GM21526 (cell line): Measurements from ENCODE around the gene STPG1.
"Not testable (repeated sequence)": the region's sequence is repeated elsewhere in the genome, so short reads cannot be mapped to it uniquely, and the experiment has no call there.

ENCODE experiments used
- ATAC-seq: cut with Tn5 transposase; IDR thresholded peaks from one replicate; pipeline ENCODE4 v1.9.1; 2021; ENCODE audit warnings: moderate library complexity; ENCODE audit not compliant: unreplicated experiment, low FRiP score

Gene STPG1, protein sequence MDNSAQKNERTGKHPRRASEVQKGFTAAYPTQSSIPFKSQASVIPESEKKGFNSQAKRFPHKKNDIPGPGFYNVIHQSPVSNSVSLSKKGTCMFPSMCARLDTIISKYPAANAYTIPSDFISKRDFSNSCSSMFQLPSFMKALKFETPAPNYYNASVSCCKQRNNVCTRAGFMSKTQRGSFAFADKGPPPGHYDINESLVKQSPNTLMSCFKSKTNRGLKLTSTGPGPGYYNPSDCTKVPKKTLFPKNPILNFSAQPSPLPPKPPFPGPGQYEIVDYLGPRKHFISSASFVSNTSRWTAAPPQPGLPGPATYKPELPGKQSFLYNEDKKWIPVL

DNA sequence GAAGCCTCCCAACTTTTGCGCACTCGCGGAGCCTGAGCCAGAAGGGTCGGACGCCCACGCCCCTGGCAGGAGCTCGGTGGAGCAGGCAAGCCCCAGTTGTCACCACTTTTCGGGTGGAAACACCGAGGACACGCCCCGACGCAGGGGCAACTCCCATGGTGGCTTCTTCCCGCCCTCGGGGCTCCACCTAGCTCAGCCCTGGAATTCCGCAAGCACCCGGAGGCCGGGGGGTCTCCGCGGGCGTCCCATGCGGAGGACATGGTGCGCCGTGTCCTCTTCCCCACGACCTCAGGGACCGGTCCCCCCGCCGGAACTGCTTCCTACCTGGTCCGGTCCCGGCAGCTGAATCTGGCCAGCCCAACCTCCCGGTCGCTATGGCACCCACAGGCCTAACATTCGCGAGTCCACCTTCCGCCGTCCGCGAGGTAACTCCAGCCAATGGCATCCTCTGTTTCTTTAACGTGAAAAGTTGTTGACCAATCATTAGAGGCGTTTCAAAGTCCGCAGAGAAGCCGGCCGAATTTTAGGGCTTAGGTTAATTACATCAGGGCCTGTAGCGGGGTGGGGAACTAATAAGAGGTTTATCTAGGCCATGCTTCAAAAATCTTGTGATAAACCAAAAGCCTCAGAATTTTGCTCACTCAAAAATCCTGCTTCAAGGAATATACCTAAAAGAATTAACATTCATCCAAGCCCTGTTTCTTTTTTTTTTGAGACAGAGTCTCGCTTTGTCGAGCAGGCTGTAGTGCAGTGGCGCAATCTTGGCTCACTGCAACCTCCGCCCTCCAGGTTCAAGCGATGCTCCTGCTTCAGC lies at the start of gene STPG1:
Gene STPG1 (minus strand): TSS at position 433 of the 814 bp plus-strand sequence. CDS start 12,394 bp downstream, outside the sequence.
- no peak for ATAC-seq

DNA sequence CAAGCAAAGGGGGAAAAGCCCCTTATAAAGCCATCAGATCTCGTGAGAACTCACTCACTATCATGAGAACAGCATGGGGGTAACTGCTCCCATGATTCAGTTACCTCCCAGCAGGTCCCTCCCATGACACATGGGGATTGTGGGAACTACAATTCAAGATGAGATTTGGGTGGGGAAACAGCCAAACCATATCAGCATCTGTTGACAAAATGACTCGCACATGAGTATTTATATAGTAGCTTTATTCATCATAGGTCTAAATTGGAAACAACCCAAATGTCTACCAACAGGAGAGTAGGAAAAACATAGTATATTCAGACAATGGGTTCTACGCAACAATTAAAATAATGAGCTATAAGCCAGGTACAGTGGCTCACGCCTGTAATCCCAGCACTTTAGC lies 48.5 kb upstream of the STPG1 start:
- ATAC-seq, result not testable (repeated sequence)

DNA sequence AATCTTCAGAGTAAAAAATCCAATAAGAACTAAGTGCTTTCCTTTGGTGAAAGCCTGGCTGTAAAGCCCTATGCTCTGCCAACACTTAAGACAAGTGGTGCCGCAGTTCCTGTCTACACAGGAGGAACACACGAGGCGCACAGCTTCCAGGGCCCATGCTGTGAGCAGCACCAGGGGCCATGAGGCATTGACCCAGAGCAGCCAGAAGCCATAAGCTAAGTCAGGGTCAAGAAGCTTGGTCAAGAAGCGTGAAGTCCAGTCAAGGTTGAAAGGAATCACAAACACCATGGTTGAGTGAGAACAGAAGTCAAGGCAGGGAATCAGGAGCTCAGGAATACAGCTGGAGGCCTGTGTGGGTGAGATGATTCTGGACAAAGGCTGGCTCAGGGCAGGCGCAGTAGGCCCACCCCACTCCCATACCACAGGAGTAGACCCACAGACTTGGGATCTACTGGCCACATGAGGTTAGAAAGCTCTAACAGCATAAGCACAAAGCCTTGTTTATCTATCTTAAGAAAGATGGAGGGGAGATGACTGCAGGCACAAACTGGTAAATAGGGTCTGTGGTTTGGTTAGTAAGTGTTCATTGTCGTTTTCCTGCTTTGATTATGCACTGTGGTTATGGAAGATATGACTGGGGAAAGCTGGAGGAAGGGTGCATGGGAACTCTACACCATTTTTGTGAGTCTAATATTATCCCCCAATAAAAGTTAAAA lies 46.1 kb upstream of the STPG1 start:
- no peak for ATAC-seq

DNA sequence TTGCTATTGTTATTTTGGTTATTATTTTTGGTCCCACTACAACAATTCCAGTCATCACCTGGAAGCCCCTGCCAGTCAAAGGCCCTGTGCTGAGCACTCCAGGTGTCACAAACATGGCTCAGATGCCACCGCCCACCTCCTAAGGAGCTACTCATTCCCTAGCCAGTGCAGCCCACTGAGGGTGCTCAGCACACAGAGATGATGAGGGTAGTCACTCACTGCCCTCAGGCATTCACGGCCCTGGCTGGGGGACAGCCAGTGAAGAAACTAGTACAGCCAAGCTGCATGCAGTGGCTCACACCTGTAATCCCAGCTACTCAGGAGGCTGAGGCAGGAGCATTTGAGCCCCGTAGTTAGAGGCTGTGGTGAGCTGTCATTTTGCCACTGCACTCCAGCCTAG lies 44.3 kb upstream of the STPG1 start:
- no peak for ATAC-seq

DNA sequence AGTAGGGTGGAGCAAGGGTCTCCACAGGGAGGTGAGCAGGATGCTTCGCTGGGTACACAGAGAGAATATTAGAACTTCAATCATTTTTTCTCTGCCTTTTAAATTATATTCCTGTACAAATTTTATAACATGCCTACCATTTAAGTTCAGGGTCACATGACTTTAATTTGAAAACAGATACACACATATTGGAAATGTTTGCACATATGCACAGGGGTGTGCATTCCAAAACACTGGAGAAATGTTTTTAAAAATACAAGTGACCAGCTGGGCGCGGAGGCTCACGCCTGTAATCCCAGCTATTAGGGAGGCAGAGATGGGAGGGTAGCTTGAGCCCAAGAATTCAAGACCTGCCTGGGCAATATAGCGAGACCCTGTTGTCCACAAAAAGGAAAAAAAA lies 41.7 kb upstream of the STPG1 start:
- ATAC-seq, result no peak

DNA sequence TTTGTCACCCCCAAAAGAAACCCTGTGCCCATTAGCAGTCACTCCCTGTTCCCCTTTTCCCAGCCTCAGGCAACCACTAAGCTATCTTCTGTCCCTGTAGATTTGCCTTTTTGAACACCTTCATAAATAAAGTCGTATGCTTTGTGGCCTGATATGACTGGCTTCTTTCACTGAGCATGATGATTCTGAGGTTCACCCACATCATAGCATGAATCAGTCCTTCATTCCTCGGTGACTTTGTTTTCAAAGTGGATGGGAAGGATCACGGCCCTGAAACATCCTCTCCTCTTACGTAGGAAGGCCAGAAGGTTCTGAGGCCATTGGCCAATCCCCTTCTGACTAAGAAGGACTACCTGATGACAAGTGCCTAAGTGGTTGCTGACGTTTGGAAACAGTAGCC lies 41.1 kb upstream of the STPG1 start:
- ATAC-seq, result no peak

DNA sequence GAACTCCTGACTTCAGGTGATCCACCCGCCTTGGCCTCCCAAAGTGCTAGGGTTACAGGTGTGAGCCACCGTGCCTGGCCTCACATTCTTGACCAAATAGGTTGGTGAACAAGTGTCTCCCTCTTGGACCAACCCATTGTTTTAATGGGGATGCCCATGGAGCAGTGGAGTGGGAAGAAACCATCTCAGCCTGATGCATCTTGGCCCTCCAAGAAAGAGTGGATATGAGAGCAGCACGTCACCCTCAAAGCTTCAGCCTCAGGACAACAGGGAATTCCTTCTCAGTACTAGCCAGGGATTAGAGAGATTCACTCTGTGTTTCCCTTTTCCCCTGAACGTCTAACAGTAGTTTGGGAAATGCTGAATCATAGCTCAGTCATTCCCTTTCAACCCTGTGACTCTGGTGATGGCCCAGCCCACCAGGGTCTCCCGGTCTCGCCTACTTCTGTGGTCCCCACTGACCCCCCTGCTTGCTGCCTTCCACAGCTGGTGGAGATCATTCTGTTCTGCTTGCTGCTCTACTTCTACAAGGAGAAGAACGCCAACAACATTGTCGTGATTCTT lies 39.4 kb upstream of the STPG1 start:
- ATAC-seq, result no peak

DNA sequence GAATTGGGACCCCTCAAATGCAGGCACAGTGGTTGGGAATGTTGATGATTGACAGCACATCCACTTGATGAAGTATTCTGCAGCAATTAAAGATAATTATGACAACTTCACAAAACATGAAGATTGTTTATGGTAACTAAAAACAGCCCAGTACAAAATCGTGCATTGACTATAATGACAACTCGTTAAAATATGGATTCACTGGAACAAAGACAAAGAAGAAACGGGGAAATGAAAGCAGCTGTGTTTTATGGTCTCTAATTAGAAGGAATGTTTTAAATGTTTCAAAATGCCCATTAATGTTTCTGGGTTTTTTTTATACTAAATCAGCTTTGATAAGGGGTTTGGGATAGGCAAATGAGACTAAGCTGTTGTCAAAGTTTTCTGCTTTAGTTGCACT lies 38.2 kb upstream of the STPG1 start:
- ATAC-seq, result no peak

DNA sequence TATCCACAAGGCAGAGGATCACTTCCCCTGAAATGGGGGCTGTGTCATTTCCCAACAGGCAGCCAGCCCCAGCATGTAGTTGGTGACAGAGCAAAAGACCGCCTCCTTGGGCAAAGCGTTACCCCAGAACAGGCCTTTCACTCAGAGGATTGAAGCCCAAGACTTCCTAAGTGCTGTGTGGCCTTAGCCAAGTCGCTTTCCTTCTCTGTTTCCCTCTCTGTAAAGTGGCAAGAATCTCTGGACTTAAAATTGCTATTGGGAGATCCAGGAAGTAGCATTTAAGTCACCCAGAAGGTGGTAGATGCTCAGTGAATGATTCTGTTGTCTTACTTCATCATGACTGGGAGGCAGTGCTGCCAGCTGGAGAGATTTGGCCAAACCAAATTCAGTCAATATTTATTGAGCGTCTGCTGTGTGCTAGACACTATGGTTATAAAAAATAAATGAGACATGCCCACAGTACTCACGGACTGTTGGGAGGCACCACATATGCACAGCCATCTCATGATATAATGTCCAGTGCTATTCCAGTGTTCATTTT lies 37.3 kb upstream of the STPG1 start:
- ATAC-seq, result no peak

DNA sequence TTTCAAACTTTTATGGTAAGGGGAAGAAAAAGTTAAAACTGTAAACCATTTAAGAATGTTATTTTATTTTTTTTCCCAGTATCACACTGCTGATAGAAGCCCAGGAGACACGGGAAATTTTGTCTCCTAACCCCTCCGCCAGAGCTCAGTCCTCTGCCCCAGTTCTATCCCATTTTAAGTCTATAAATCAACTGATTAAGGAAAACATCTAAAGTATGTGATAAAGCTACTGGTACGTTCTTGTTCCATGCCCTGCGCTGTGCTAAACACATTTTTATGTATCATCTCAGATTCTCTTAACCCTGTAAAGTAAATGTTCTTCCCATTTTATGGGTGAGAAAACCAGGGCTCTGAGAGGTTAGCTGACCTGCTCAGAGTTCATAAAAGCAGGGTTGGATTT lies 36.7 kb upstream of the STPG1 start:
- ATAC-seq, result no peak

DNA sequence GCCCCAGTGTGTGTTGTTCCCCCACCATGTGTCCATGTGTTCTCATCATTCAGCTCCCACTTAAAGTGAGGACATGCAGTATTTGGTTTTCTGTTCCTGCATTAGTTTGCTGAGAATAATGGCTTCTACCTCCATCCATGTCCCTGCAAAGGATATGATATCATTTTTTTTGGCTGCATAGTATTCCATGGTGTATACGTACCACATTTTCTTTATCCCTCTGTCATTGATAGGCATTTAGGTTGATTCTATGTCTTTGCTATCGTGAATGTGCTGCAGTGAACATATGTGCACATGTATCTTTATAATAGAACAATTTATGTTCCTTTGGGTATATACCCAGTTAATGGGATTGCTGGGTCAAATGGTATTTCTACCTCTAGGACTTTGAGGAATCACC lies 32.9 kb upstream of the STPG1 start:
- ATAC-seq, result not testable (repeated sequence)

DNA sequence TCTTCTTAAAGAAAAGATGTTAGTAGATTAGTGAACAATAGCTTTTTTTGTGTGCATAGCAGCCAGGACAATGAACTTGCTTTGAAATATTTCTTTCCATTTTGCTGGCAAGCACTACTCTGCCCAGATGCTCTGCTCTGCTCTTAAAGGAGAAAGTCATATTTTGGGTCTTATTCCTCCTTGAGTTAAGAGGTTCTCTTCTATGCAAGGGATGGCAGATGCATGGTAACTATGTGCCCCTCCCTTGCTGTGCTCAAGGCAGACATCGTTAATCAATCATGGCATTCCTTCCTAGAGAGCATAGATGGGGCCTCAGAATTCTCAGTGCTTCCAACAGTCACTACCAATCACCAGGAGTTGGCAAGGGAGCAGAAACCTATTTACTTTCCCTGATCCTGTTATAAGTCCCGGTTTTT lies 29.7 kb upstream of the STPG1 start:
- ATAC-seq, result no peak

DNA sequence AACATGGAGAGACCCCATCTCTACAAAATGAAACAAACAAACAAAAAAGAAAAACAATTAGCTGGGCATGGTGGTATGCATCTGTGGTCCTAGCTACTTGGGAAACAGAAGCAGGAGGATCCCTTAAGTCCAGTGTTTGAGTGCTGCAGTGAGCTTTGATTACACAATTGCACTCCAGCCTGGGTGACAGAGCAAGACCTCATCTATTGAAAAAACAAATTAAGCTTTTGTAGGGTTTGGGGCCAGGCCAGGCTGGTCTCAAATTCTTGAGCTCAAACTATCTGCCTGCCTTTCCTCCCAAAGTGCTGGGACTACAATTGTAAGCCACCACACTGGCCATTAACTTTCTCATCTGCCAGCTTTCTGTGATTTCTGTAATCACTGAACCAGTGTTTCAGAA lies 29.2 kb upstream of the STPG1 start:
- no peak for ATAC-seq

DNA sequence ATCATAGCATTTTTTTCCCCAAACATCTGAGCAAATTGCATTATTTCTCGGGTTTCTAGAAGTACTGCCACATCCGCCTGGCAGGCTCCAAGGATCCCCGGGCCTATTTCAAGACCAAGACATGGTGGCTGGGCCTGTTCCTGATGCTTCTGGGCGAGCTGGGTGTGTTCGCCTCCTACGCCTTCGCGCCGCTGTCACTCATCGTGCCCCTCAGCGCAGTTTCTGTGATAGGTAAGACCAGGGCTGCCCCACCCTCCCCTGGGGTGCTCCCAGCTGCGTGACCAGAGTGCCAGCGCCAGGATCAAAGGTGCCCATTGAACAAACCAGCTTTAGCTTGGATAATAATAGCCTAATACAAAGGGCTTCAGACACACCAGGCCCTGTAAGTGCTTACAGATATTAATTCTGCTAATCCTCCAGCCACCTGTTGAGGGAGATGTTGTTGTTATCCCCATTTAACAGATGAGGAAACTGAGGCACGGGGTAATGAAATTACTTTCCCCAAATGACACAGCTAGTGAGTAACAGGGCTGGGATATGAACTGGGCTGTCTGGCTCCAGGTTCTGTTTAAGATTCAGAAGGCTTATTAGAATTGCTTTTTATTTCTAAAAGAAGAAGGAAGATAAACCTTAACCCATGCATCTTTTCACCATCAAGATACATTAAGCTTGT lies 28.6 kb upstream of the STPG1 start:
- ATAC-seq, result no peak

DNA sequence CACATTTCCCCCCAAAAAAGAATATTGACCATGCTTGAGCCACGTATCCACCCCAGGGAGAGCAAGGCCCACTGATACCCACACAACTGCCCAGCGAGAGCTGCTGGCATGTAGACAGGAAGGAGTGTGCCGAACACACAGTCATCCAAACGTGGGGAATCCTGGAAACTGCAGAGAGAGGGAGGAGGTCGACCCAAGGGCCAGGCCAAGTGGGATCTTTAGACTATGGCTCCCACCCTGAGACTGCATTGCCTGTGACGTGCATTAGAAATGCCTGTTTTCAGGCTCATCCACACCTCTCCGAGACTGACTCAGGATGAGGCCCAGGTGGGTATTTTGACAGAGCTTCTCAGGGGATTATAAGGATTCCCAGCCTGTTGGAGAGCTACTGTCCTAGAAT lies 27.9 kb upstream of the STPG1 start:
- ATAC-seq, result no peak

DNA sequence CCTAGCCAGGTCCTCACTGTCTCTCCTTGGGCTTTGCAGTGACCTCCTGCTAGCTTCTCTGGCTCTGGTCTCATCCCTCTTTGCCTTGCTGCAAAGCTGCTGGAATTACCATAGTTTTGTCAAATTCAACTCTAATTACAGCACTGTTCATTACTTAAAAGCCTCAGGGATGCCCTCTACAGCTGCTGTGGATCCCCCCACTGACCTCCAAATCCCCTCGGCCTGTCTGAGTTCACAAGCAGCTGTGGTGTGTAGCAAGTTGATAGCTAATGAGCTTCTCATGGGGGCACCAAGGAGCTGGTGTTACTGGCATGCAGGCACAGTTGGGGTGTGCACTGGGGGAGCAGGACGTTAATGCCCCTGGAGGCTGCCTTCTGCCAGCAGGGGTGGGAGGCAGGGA lies 26.9 kb upstream of the STPG1 start:
- no peak for ATAC-seq

DNA sequence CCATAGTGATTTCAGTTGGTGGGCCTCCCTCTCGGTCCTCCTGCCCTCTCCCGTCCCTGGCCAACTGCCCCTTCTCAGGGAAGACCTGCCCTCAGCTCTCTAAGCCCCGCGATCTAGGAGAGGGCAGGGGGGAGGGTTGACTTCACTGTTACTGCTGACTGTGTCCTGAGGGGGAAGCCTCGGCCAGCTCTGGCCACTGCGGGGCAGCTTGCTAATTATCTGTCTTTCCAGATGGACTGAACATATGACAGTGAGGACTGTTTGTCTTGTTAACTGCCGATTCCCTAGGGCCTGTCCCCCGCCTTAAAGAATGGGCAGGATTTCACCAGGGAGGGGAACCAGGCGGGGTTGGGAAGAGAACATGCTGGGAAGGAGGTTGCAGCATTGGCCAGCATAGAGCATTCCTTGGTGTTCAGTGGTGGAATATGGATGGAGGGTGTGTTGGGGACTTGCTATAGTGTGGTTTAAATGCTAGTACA lies 24.9 kb upstream of the STPG1 start:
- no peak for ATAC-seq

DNA sequence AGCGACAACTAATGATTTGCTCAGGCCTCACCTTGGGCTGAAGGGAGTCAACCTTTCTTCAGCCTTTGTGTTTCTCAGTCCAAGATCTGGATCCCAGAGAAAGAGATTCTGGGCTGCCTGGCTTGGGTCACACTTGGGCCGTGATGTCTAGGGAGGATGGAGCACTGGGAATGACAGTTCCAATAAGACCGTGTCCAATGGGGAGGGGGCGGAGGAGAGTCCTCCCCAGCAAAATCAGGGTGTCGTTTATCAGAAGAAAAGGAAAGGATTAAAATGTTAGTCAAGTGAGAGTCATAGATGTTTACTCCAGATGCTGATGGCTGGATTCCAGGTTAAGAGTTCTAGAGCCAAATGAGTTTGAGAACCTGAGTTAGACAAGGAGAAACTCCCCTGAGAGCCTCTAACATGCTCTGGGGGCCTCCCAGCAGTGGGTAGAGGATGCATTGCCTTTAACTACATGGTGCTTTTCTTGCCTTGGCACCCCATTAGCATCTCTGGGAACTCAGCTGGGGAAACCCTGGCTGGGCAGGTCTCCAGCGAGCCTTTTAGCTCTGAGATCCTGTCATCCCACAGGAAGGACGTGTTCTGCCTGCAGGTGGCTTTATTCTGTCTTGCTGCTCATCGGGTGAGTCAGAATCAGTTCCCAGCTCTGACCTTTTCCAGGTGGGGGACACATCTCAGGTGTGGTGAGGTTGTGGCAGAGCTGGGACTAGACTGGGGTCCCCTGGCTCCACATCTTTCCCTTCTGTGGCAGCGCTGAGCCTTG lies 24.2 kb upstream of the STPG1 start:
- no peak for ATAC-seq

DNA sequence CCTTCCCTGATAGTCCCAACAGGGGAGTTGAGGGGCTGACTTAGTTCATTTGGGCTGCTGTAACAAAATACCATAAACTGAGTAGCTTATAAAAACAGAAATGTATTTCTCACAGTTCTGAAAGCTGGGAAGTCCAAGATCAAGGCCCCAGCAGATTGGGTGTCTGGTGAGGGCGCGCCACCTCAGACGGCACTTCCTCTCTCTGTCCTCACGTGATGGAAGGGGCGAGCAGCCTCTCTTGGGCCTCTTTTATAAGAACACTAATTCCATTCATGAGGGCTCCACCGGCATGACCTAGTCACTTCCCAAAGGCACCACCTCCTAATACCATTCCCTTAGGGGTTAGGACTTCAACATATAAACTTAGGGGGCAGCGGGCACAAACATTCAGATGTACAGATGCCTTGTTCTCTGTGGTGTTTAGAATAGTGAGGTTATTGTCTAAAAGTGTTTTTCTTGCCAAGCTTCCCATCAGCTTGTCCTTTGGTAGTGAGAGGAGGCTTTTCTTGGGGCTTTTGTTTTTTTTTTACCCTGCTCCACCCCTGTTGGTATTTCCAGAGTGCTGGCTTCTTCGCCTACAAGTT lies 22.3 kb upstream of the STPG1 start:
- no peak for ATAC-seq
